ENCODE measurements around the gene AMY1B.
"Not testable (repeated sequence)": the region's sequence is repeated elsewhere in the genome, so short reads cannot be mapped to it uniquely, and the experiment has no call there.

The AMY1B gene

GRCh38 chr1:103696110-103696509 lies at the start of gene AMY1B:
Gene AMY1B, minus strand, starts transcription at chr1:103696210. Its CDS starts 571 bp downstream, at chr1:103695639.
- FAIRE-seq = not testable (repeated sequence)

GRCh38 chr1:103745040-103745439 lies 49.0 kb upstream of the AMY1B start:
- not testable (repeated sequence) for FAIRE-seq

- not testable (repeated sequence) for FAIRE-seq
Measured at GRCh38 chr1:103744449-103744848, 48.4 kb upstream of the AMY1B start.

GRCh38 chr1:103738031-103738430 lies 42.0 kb upstream of the AMY1B start:
- not testable (repeated sequence) for FAIRE-seq

- FAIRE-seq = peak; percentile 21
Measured at GRCh38 chr1:103735334-103735733, 39.3 kb upstream of the AMY1B start.

GRCh38 chr1:103721473-103721872 lies 25.5 kb upstream of the AMY1B start:
- not testable (repeated sequence) for FAIRE-seq

- FAIRE-seq = not testable (repeated sequence)
Measured at GRCh38 chr1:103717404-103717803, 21.4 kb upstream of the AMY1B start.

- not testable (repeated sequence) for FAIRE-seq
Measured at GRCh38 chr1:103710381-103710780, 14.4 kb upstream of the AMY1B start.

- FAIRE-seq = peak; percentile 82
Measured at GRCh38 chr1:103707670-103708069, 11.7 kb upstream of the AMY1B start.

GRCh38 chr1:103701256-103701655 lies 5.2 kb upstream of the AMY1B start:
- not testable (repeated sequence) for FAIRE-seq

GRCh38 chr1:103700669-103701068 lies 4.7 kb upstream of the AMY1B start:
- FAIRE-seq = not testable (repeated sequence)

GRCh38 chr1:103697430-103697829 lies 1.4 kb upstream of the AMY1B start:
- not testable (repeated sequence) for FAIRE-seq

GRCh38 chr1:103676335-103676734 lies 19.7 kb downstream of the AMY1B start:
- not testable (repeated sequence) for FAIRE-seq

GRCh38 chr1:103655460-103655859 lies 40.5 kb downstream of the AMY1B start, which contains the start of gene AMY1A:
Gene AMY1A, plus strand, starts transcription at chr1:103655760. Its CDS starts 571 bp downstream, at chr1:103656331.
- not testable (repeated sequence) for FAIRE-seq

GRCh38 chr1:103654133-103654532 lies 41.9 kb downstream of the AMY1B start:
- FAIRE-seq = not testable (repeated sequence)

GRCh38 chr1:103650889-103651288 lies 45.1 kb downstream of the AMY1B start:
- not testable (repeated sequence) for FAIRE-seq

GRCh38 chr1:103650305-103650704 lies 45.7 kb downstream of the AMY1B start:
- FAIRE-seq = not testable (repeated sequence)

- FAIRE-seq = peak; percentile 18
Measured at GRCh38 chr1:103643908-103644307, 52.1 kb downstream of the AMY1B start.

GRCh38 chr1:103641194-103641593 lies 54.8 kb downstream of the AMY1B start:
- not testable (repeated sequence) for FAIRE-seq

Measured in endometrium (tissue), 2 donors.